GM19438 (cell line): ENCODE results near the gene SYNGR2.

ENCODE experiments used
- ATAC-seq: cut with Tn5 transposase; IDR thresholded peaks from one replicate; pipeline ENCODE4 v1.9.1; 2021; ENCODE audit warnings: low read depth; ENCODE audit not compliant: unreplicated experiment

The SYNGR2 gene

DNA sequence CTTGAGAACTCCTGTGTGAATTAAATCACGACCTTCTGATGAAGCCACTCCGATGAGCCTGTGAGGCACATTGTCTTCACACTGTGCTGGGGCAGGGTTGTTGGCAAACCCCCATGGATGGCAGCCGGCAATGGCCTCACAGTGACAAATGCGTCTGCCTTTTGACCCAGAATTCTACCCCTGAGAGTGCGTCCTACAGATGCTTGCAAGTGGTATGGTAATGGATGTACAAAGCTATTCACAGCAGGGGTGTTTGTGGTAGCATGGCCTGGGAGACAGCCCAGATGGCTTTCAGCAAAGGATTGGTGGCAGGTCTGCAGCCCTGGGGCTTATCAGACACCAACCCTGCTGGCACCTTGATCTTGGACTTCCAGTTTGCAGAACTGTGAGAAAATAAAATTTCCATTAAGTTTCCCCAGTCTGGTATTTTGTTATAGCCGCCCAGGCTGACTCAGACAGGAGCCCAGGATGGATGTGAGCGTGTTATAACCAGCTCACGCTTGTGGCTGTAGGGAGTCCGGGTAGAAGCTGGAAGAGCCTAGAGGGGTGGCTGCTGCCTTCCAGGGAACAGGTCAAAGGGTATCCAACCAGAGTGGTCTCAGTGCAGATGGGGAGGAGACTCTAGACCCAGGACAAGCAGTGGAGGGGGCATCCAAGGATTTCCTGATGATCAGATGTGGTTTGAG is 28.9 kb downstream of the SYNGR2 start:
- ATAC-seq, result no peak

DNA sequence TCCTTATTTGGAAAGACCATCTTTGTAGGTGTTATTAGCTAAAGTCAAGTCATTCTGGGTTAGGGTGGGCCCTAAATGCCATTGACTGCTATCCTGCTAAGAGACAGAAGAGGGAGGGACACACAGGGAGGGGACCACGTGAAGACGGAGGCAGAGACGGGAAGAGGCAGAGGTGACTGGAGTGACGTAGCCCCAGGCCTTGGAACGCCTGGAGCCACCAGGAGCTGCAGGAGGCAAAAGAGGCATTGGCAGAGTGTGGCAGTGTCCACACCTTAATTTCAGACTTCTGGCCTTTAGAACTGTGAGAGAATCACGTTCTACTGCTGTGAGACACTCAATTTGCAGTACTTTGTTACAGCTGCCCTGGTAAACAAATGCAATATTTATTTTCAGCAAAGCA is 32.1 kb downstream of the SYNGR2 start:
- no peak for ATAC-seq

- ATAC-seq, result no peak
These were observed 34.3 kb downstream of the SYNGR2 start for GRCh38 chr17:78202666-78203065.

DNA sequence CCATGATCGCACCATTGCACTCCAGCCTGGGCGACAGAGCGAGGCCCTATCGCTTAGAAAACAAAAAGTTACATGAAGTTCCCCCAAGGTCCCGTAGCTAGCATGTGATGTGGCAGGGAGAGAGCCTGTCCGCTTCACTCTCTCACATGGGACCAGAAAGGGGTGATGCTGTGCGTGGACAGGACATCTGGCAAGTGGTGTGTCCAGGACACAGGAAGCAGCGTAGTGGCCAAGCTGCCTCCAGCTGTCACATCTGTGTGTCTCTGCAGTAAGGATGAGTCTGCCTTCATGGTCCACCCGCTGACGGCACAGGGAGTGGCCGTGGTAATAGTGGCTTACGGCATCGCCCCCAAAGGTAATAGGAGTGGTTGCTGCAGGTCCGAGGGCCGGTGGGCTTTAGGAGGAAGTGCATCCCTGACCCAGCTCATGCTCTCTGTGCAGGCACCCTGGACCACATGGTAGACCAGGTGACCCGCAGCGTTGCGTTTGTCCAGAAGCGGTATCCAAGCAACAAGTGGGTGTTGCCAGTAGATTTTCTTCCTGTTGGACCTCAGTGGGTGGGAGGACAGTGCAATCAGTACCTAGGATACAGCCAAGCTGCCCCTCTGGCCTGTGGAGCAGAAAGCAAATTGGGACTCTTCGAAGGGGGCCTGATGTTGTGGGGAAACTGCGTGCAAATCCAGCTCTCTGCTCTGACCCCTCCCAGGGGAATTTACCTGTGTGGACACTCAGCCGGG is 36.2 kb downstream of the SYNGR2 start:
- ATAC-seq, result no peak

GRCh38 chr17:78205124-78205775 is 36.9 kb downstream of the SYNGR2 start:
- no peak for ATAC-seq

DNA sequence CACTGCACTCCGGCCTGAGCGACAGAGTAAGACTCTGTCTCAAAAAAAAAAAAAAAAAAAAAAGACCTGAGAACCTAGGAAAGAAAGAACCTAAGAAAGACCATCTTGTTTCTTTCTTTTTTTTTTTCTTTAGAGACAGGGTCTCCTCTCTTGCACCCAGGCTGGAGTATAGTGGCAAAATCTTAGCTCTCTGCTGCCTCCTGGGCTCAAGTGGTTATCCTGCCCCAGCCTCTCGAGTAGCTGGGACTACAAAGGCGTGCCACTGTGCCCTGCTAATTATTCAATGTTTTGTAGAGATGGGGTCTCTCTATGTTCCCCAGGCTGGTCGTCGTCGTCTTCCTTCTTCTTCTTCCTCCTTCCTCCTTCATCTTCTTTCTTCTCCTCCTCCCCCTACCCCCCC is 37.9 kb downstream of the SYNGR2 start:
- ATAC-seq, result no peak

- ATAC-seq, result no peak
These were observed 40.1 kb downstream of the SYNGR2 start for GRCh38 chr17:78208486-78208885.

DNA sequence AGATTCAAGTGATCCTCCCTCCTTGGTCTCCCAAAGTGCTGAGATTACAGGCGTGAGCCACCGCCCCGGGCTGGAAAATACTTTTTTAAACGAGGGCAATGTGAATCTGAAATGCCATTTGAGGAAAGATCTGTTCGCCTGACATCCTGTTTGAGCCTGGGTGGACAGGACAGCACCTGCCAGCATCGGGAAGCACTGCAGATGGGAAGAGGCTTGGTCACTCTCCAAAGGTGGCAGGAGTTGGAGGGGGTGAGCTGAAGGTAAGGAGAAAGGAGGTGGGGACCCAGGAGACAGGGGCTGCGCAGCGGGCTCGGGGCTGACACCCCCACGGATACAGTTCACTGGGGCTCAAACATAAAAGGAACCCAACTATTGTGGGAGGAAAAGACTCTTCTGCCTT is 41.7 kb downstream of the SYNGR2 start:
- no peak for ATAC-seq

DNA sequence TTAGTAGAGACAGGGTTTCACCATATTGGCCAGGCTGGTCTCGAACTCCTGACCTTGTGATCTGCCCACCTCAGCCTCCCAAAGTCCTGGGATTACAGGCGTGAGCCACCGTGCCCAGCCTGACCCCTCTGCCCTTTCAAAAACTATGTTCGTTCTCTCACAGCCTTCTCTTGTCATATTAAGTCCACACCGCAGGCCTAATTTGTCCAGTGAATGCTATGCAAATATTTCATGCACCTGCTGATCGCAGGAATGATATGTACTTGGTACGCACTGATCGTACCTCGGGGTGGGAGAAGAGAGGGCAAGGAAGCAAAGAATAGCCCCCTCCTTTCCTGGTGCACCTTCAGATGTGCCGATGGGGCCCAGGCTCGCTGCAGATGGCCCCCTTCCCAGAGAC is 42.7 kb downstream of the SYNGR2 start:
- ATAC-seq, result no peak

- peak; percentile 80 for ATAC-seq
These were observed 45.8 kb downstream of the SYNGR2 start, which contains the start of gene BIRC5 for GRCh38 chr17:78214016-78214705. TSS of gene BIRC5 (plus strand) at chr17:78214253. CDS start at chr17:78214317, 64 bp downstream.

DNA sequence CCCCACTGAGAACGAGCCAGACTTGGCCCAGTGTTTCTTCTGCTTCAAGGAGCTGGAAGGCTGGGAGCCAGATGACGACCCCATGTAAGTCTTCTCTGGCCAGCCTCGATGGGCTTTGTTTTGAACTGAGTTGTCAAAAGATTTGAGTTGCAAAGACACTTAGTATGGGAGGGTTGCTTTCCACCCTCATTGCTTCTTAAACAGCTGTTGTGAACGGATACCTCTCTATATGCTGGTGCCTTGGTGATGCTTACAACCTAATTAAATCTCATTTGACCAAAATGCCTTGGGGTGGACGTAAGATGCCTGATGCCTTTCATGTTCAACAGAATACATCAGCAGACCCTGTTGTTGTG is 46.3 kb downstream of the SYNGR2 start:
- no peak for ATAC-seq

DNA sequence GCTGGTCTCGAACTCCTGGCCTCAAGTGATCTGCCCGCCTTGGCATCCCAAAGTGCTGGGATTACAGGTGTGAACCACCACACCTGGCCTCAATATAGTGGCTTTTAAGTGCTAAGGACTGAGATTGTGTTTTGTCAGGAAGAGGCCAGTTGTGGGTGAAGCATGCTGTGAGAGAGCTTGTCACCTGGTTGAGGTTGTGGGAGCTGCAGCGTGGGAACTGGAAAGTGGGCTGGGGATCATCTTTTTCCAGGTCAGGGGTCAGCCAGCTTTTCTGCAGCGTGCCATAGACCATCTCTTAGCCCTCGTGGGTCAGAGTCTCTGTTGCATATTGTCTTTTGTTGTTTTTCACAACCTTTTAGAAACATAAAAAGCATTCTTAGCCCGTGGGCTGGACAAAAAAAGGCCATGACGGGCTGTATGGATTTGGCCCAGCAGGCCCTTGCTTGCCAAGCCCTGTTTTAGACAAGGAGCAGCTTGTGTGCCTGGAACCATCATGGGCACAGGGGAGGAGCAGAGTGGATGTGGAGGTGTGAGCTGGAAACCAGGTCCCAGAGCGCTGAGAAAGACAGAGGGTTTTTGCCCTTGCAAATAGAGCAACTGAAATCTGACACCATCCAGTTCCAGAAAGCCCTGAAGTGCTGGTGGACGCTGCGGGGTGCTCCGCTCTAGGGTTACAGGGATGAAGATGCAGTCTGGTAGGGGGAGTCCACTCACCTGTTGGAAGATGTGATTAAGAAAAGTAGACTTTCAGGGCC is 51.2 kb downstream of the SYNGR2 start:
- ATAC-seq, result no peak
